ENCODE data around the gene FRMD4A. TPM values are rescaled to one million over a fixed set of nuclear protein-coding genes. Genes with fewer than 3 reads are reported as not detected.

FRMD4A gene
- total RNA-seq, 1 experiment from 2014 or later, result 0.23 TPM

- Mint-ChIP-seq H3K27me3 (ENCODE audit: insufficient read depth, unreplicated experiment) (peaks cover 41% of the 10 kb centered on the region), H3K9me3 (ENCODE audit: unreplicated experiment) (peaks cover 7% of the 10 kb centered on the region), H3K4me3 (ENCODE audit: unreplicated experiment) (no peak overlapping the region), H3K27ac (ENCODE audit: low read depth, unreplicated experiment) (no peak overlapping the region), H3K4me1 (ENCODE audit: insufficient read depth, unreplicated experiment) (no peaks in the 10 kb centered on the region), H3K36me3 (ENCODE audit: insufficient read depth, unreplicated experiment) (peaks cover 6% of the 10 kb centered on the region)
- intact Hi-C loops (cut with micrococcal nuclease), result no loop called here
- BruUV-seq (replicated peaks), result no TSS peak
- no peak for TF ChIP-seq CTCF (IDR thresholded peaks at IDR 0.05; ENCODE audit: unreplicated experiment)
- CTCF ChIA-PET, result no interaction called here
- POLR2A ChIA-PET, result no interaction called here
- DNase-seq (ENCODE audit: unreplicated experiment), result no peak
Measured at GRCh38 chr10:14333606-14334005, 2.9 kb upstream of the FRMD4A start.

GRCh38 chr10:14332903-14333302, 2.2 kb upstream of the FRMD4A start:
- H3K4me3 Mint-ChIP-seq (ENCODE audit: unreplicated experiment), result no peak overlapping the region
- peaks cover 7% of the 10 kb centered on the region for H3K9me3 Mint-ChIP-seq (ENCODE audit: unreplicated experiment)
- peaks cover 6% of the 10 kb centered on the region for H3K36me3 Mint-ChIP-seq (ENCODE audit: insufficient read depth, unreplicated experiment)
- no peak overlapping the region for H3K27ac Mint-ChIP-seq (ENCODE audit: low read depth, unreplicated experiment)
- intact Hi-C loops (cut with micrococcal nuclease), result no loop called here
- no TSS peak for BruUV-seq (replicated peaks)
- DNase-seq (ENCODE audit: unreplicated experiment), result no peak
- POLR2A ChIA-PET, result interaction anchor here (0.7 kb wide), 1 partner anchor 258 kb away, joined by 8 read pairs; no protein-coding TSS in a partner anchor
- no peaks in the 10 kb centered on the region for H3K4me1 Mint-ChIP-seq (ENCODE audit: insufficient read depth, unreplicated experiment)
- peaks cover 41% of the 10 kb centered on the region for H3K27me3 Mint-ChIP-seq (ENCODE audit: insufficient read depth, unreplicated experiment)
- TF ChIP-seq CTCF (IDR thresholded peaks at IDR 0.05; ENCODE audit: unreplicated experiment), result no peak
- CTCF ChIA-PET, result no interaction called here

GRCh38 chr10:14329746-14330173, 964 bp downstream of the FRMD4A start:
- intact Hi-C loops (cut with micrococcal nuclease), result no loop called here
- Mint-ChIP-seq H3K27ac (ENCODE audit: low read depth, unreplicated experiment) (no peak overlapping the region), H3K4me1 (ENCODE audit: insufficient read depth, unreplicated experiment) (no peaks in the 10 kb centered on the region), H3K9me3 (ENCODE audit: unreplicated experiment) (peaks cover 7% of the 10 kb centered on the region), H3K36me3 (ENCODE audit: insufficient read depth, unreplicated experiment) (peaks cover 6% of the 10 kb centered on the region), H3K4me3 (ENCODE audit: unreplicated experiment) (no peak overlapping the region), H3K27me3 (ENCODE audit: insufficient read depth, unreplicated experiment) (peaks cover 22% of the 10 kb centered on the region)
- POLR2A ChIA-PET, result no interaction called here
- no TSS peak for BruUV-seq (replicated peaks)
- no peak for TF ChIP-seq CTCF (IDR thresholded peaks at IDR 0.05; ENCODE audit: unreplicated experiment)
- CTCF ChIA-PET, result no interaction called here
- no peak for DNase-seq (ENCODE audit: unreplicated experiment)

GRCh38 chr10:14328881-14329672, 1.6 kb downstream of the FRMD4A start:
- POLR2A ChIA-PET, result no interaction called here
- no peak for DNase-seq (ENCODE audit: unreplicated experiment)
- Mint-ChIP-seq H3K4me3 (ENCODE audit: unreplicated experiment) (no peak overlapping the region), H3K4me1 (ENCODE audit: insufficient read depth, unreplicated experiment) (no peaks in the 10 kb centered on the region), H3K27ac (ENCODE audit: low read depth, unreplicated experiment) (no peak overlapping the region), H3K36me3 (ENCODE audit: insufficient read depth, unreplicated experiment) (peaks cover 6% of the 10 kb centered on the region), H3K27me3 (ENCODE audit: insufficient read depth, unreplicated experiment) (peaks cover 19% of the 10 kb centered on the region), H3K9me3 (ENCODE audit: unreplicated experiment) (peaks cover 6% of the 10 kb centered on the region)
- TF ChIP-seq CTCF (IDR thresholded peaks at IDR 0.05; ENCODE audit: unreplicated experiment), result no peak
- CTCF ChIA-PET, result no interaction called here
- intact Hi-C loops (cut with micrococcal nuclease), result no loop called here
- BruUV-seq (replicated peaks), result no TSS peak

Data from MCF 10A (cell line).